NCI-H460 (cell line): ENCODE data around the gene CRYBG2. TPM values are rescaled to one million over a fixed set of nuclear protein-coding genes. Genes with fewer than 3 reads are reported as not detected.

Experiments used
- total RNA-seq: library from RNA; depleted of rRNA; stranded (reverse); fragments of >200 nt; shearing (Covaris generic); gene quantifications from 2 replicates; pipeline ENCODE4 v1.2.3, GENCODE V29; 2014; rRNA removed

Gene CRYBG2
- total RNA-seq, 1 experiment from 2014 or later: 0.20 TPM

Other genes starting within 250 kb of the CRYBG2 start
- gene PDIK1L, start 242.3 kb downstream of the CRYBG2 start, total RNA-seq: 7.6 and 7.9 TPM in 2 replicates
- not detected in 2 replicates for gene FAM110D, start 195.1 kb downstream of the CRYBG2 start, total RNA-seq
- gene C1orf232, start 185.2 kb downstream of the CRYBG2 start, total RNA-seq: not detected in 2 replicates
- 39.1 and 50.8 TPM in 2 replicates for gene ZNF593, start 184.2 kb downstream of the CRYBG2 start, total RNA-seq
- not detected in 2 replicates for gene ZNF593OS, start 182.3 kb downstream of the CRYBG2 start, total RNA-seq
- 0.52 and 0.92 TPM in 2 replicates for gene CNKSR1, start 176.6 kb downstream of the CRYBG2 start, total RNA-seq
- not detected in 2 replicates for gene CATSPER4, start 163.5 kb downstream of the CRYBG2 start, total RNA-seq
- 32.3 and 36.8 TPM in 2 replicates for gene CEP85, start 119.9 kb downstream of the CRYBG2 start, total RNA-seq
- gene SH3BGRL3, start 74.0 kb downstream of the CRYBG2 start, total RNA-seq: 36.5 and 42.7 TPM in 2 replicates
- 3.9 and 4.2 TPM in 2 replicates for gene UBXN11, start 47.5 kb downstream of the CRYBG2 start, total RNA-seq
- not detected in 2 replicates for gene CD52, start 36.2 kb downstream of the CRYBG2 start, total RNA-seq
- not detected in 2 replicates for gene ZNF683, start 18.6 kb upstream of the CRYBG2 start, total RNA-seq
- not detected in 2 replicates for gene LIN28A, start 56.7 kb upstream of the CRYBG2 start, total RNA-seq
- 20.3 and 24.9 TPM in 2 replicates for gene DHDDS, start 78.2 kb upstream of the CRYBG2 start, total RNA-seq
- 301 and 331 TPM in 2 replicates for gene HMGN2, start 118.3 kb upstream of the CRYBG2 start, total RNA-seq
- 11.5 and 11.7 TPM in 2 replicates for gene RPS6KA1, start 175.6 kb upstream of the CRYBG2 start, total RNA-seq